Transverse colon (tissue), 4 donors: ENCODE results near the gene STAM. TPM values are rescaled to one million over a fixed set of nuclear protein-coding genes. Genes with fewer than 3 reads are reported as not detected.

Experiments used
- DNase-seq: peaks from one replicate; pipeline ENCODE4 v3.0.0-alpha.2; 2019
- H3K27ac ChIP-seq, 4 donors: fragments of 200-600 bp; sonication (generic); 2 replicates each; pipeline ENCODE4 v1.5.1; 2016 to 2018; ENCODE audit warnings: inconsistent platforms in 4 of 4
- H3K27me3 ChIP-seq: fragments of 200-600 bp; sonication (generic); 2 replicates; pipeline ENCODE4 v1.5.1; 2017; ENCODE audit warnings: inconsistent platforms
- H3K36me3 ChIP-seq, 4 donors: fragments of 200-600 bp; sonication (generic); 2 replicates each; pipeline ENCODE4 v1.5.1; 2017 to 2019; ENCODE audit warnings: inconsistent platforms in 4 of 4
- H3K4me1 ChIP-seq, 4 donors: fragments of 200-600 bp; sonication (generic); 2 replicates each; pipeline ENCODE4 v1.5.1; 2017 to 2020; ENCODE audit warnings: inconsistent platforms in 4 of 4
- H3K4me3 ChIP-seq, 4 donors: fragments of 200-600 bp; sonication (generic); 1 replicate in 1 of 4; 2 replicates in 3 of 4; pipeline versions ENCODE4 v1.5.1 to v1.6.1; 2017 to 2019; ENCODE audit warnings: inconsistent platforms in 4 of 4
- H3K9me3 ChIP-seq, 2 donors: fragments of 200-600 bp; sonication (generic); 2 replicates each; pipeline ENCODE4 v1.5.1; 2017 to 2019; ENCODE audit warnings: inconsistent platforms in 2 of 2
- EP300 ChIP-seq: sonication (generic); formaldehyde crosslinking; IDR thresholded peaks from one replicate; pipeline ENCODE4 v1.6.1; 2017; ENCODE audit warnings: antibody characterized with exemption, low read depth
- POLR2A ChIP-seq: fragments of 450-650 bp; IDR thresholded peaks from one replicate; pipeline ENCODE4 v1.6.1; 2016; ENCODE audit warnings: antibody characterized with exemption, mild to moderate bottlenecking, moderate library complexity
- POLR2AphosphoS5 ChIP-seq, 3 donors: sonication (generic); formaldehyde crosslinking; IDR thresholded peaks; one replicate each; pipeline ENCODE4 v1.6.1; 2016; ENCODE audit warnings: antibody characterized with exemption in 3 of 3
- WGBS, 2 donors: methylation state at CpG; one replicate each; pipeline ENCODE4 v1.1.5; 2018; ENCODE audit warnings: low coverage in 1 of 2; 5-methylcytosine and 5-hydroxymethylcytosine counted together
- in situ Hi-C, 4 donors: fragments of 200-750 bp; cut with MboI; loops; one replicate each; pipeline versions ENCODE4 v1.15.0 to v1.15.1; 2017; ENCODE audit warnings: low sequenced_read_pairs in 3 of 4, low pct_ligation_motif_present in 1 of 4, low pct_unique_long_range_greater_than_20kb in 1 of 4
- intact Hi-C: fragments of 100-400 bp; cut with DNase I; formaldehyde crosslinking; loops from one replicate; pipeline ENCODE4 v1.15.1; 2023; ENCODE audit warnings: low total_unique reads
- total RNA-seq, 4 donors: library from RNA; depleted of rRNA; stranded (reverse); fragments of >200 nt; gene quantifications; one replicate each; pipeline ENCODE4 v1.1.0, GENCODE V29; 2016
- TF ChIP-seq, protein P1 (sequence below), 5 experiments: fragments of 200-600 bp in 3 of 5; fragments of 450-650 bp in 2 of 5; sonication (generic) in 3 of 5; IDR thresholded peaks; 1 replicate in 2 of 5; 2 replicates in 3 of 5; pipeline ENCODE4 v1.5.1; 2016 to 2017; ENCODE audit warnings: antibody characterized with exemption in 5 of 5, inconsistent platforms in 3 of 5, mild to moderate bottlenecking in 2 of 5, moderate library complexity in 1 of 5

Gene STAM
- total RNA-seq, 4 donors from 2014 or later = 1.9 to 18.4 (median 9.3) TPM

DNA sequence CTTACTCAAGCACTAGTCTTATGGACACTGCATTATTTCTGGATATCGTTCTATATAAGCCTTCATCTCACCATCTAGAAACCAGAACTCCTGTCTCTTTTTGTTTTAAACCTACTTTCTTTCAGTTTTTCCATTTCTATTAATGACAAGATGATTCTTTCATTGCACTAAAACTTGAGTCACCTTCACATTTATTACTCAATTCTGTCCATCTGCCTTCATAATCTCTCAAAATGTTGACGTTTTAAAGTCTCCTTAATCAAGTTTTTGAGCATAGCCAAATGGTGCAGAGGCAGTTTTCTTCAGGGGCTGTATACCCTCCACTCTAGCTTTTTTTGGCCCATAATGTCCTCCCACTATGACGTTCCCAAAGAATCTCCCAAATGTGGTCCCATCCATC lies 17.6 kb downstream of the STAM start:
- intact Hi-C loops = no loop called here
- Histone ChIP-seq H3K9me3 (no peaks in the 10 kb centered on the region), H3K36me3 (peaks cover 0 to 9% (median 4%) of the 10 kb centered on the region in 4 donors), H3K27ac (no peak overlapping the region), H3K27me3 (no peaks in the 10 kb centered on the region), H3K4me1 (peaks cover 0 to 11% (median 7%) of the 10 kb centered on the region in 4 donors), H3K4me3 (no peak overlapping the region)
- DNase-seq = no peak
- WGBS, 2 donors = 87 to 92% methylated on average over 3 of the region's 3 CpGs
- in situ Hi-C loops = loop anchor here in 1 of 4 donors (25.0 kb wide), 1 partner anchor 124 kb away; no protein-coding TSS in a partner anchor
- TF ChIP-seq, protein P1, sequence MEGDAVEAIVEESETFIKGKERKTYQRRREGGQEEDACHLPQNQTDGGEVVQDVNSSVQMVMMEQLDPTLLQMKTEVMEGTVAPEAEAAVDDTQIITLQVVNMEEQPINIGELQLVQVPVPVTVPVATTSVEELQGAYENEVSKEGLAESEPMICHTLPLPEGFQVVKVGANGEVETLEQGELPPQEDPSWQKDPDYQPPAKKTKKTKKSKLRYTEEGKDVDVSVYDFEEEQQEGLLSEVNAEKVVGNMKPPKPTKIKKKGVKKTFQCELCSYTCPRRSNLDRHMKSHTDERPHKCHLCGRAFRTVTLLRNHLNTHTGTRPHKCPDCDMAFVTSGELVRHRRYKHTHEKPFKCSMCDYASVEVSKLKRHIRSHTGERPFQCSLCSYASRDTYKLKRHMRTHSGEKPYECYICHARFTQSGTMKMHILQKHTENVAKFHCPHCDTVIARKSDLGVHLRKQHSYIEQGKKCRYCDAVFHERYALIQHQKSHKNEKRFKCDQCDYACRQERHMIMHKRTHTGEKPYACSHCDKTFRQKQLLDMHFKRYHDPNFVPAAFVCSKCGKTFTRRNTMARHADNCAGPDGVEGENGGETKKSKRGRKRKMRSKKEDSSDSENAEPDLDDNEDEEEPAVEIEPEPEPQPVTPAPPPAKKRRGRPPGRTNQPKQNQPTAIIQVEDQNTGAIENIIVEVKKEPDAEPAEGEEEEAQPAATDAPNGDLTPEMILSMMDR (IDR thresholded peaks at IDR 0.05) = no peak
- TF ChIP-seq POLR2AphosphoS5 (IDR thresholded peaks at IDR 0.05) = no peak
- no peak for TF ChIP-seq POLR2A
- TF ChIP-seq EP300 = no peak

GRCh38 chr10:17662193-17663138 lies 18.5 kb downstream of the STAM start:
- H3K27ac ChIP-seq = no peak overlapping the region
- peaks cover 0 to 9% (median 4%) of the 10 kb centered on the region in 4 donors for H3K36me3 ChIP-seq
- intact Hi-C loops = no loop called here
- DNase-seq = no peak
- no peaks in the 10 kb centered on the region for H3K27me3 ChIP-seq
- H3K9me3 ChIP-seq = no peaks in the 10 kb centered on the region
- in situ Hi-C loops = loop anchor here in 1 of 4 donors (25.0 kb wide), 1 partner anchor 125 kb away; no protein-coding TSS in a partner anchor
- WGBS, 2 donors = 88 to 92% methylated on average over 2 of the region's 2 CpGs
- H3K4me1 ChIP-seq = peaks cover 0 to 4% (median 0%) of the 10 kb centered on the region in 4 donors
- TF ChIP-seq POLR2A = no peak
- TF ChIP-seq POLR2AphosphoS5 (IDR thresholded peaks at IDR 0.05) = no peak
- TF ChIP-seq, protein P1 (IDR thresholded peaks at IDR 0.05) = no peak
- no peak for TF ChIP-seq EP300
- H3K4me3 ChIP-seq = no peak overlapping the region

DNA sequence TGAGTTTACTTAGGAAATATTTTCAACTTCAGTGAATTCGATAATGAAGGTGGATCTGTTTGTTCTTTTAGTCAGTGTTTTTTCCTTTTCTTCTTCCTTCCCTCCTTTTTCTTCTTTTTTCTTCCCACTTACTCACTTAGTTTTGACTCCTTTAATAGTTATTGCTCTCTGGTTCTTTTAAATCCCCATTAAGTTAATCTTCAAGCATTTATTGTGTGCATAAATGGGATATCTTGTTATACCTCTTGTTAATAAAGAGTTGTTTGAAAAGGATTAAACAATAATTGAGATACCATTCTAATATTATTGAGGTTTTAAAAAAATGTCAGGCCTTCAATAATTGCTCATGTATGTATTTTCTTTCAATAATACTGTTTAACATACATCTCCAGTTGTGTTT lies 19.5 kb downstream of the STAM start:
- no peaks in the 10 kb centered on the region for H3K9me3 ChIP-seq
- H3K4me1 ChIP-seq = peaks cover 0 to 4% (median under 1%) of the 10 kb centered on the region in 4 donors
- no peak overlapping the region for H3K4me3 ChIP-seq
- TF ChIP-seq, protein P1 (IDR thresholded peaks at IDR 0.05) = no peak
- TF ChIP-seq POLR2AphosphoS5 (IDR thresholded peaks at IDR 0.05) (no peak), EP300 (no peak), POLR2A (no peak)
- intact Hi-C loops (no loop called here), in situ Hi-C loops (loop anchor here in 1 of 4 donors (25.0 kb wide), 1 partner anchor 126 kb away; no protein-coding TSS in a partner anchor)
- no peak overlapping the region for H3K27ac ChIP-seq
- 79 to 88% methylated on average over 1 of the region's 1 CpG for WGBS, 2 donors
- H3K36me3 ChIP-seq = peaks cover 0 to 9% (median 4%) of the 10 kb centered on the region in 4 donors
- DNase-seq = no peak
- H3K27me3 ChIP-seq = no peaks in the 10 kb centered on the region

- DNase-seq = no peak
- WGBS, 2 donors = 68 to 70% methylated on average over 4 of the region's 4 CpGs
- peaks cover 0 to 7% (median 3%) of the 10 kb centered on the region in 4 donors for H3K4me1 ChIP-seq
- TF ChIP-seq, protein P1 (IDR thresholded peaks at IDR 0.05) = no peak
- peak in 2 of 3 donors; percentile 44 to 52 for TF ChIP-seq POLR2AphosphoS5 (IDR thresholded peaks at IDR 0.05)
- no peak for TF ChIP-seq POLR2A
- no peaks in the 10 kb centered on the region for H3K9me3 ChIP-seq
- intact Hi-C loops (no loop called here), in situ Hi-C loops (loop anchor here in 1 of 4 donors (25.0 kb wide), 1 partner anchor 128 kb away; no protein-coding TSS in a partner anchor)
- peak overlapping the region; percentile 41 to 67 (median 64) for H3K27ac ChIP-seq
- no peak overlapping the region for H3K4me3 ChIP-seq
- H3K36me3 ChIP-seq = peaks cover 0 to 9% (median 2%) of the 10 kb centered on the region in 4 donors
- no peaks in the 10 kb centered on the region for H3K27me3 ChIP-seq
Measured at GRCh38 chr10:17665747-17666146, 21.8 kb downstream of the STAM start.
